ENCODE results near the gene IRS2. TPM values are rescaled to one million over a fixed set of nuclear protein-coding genes. Genes with fewer than 3 reads are reported as not detected.

IRS2 gene
- total RNA-seq, 1 experiment from 2014 or later: 5.9 TPM

DNA sequence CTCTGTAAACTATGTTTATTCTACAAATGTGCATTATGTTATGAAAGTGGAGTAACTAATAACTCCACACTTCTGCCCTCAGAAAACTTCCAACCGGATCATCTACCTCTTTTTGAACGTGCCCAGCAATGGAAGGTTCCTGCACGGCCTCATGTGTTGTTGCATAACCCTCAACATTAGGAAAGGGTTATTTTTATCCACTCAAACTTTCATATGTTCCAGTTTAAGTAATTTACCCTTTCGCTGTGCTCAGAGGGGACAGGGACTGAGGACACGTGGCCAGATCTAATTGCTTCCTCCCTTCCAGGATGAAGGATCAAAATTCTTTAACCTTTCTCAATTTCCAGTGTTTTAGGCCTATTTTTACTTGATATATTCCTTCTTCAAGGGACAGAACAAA is 29.6 kb downstream of the IRS2 start:
- Histone ChIP-seq H3K27me3 (ENCODE audit: control insufficient read depth, insufficient read depth, low read length) (no peaks in the 10 kb centered on the region), H3K9me3 (ENCODE audit: control insufficient read depth, insufficient read depth, low read depth, low read length) (no peaks in the 10 kb centered on the region), H3K36me3 (ENCODE audit: control insufficient read depth, insufficient read depth, low read length) (no peaks in the 10 kb centered on the region), H3K4me3 (ENCODE audit: low read depth in 2 of 2, low read length in 2 of 2) (no peak overlapping the region), H3K27ac (ENCODE audit: low read length) (no peak overlapping the region), H3K4me1 (ENCODE audit: control insufficient read depth, insufficient read depth, low read length) (no peaks in the 10 kb centered on the region)
- intact Hi-C loops (cut with micrococcal nuclease; ENCODE audit: unreplicated experiment) (no loop called here), in situ Hi-C loops (cut with HindIII; ENCODE audit: low pct_unique_long_range_greater_than_20kb, low sequenced_read_pairs) (no loop called here)
- ChIA-PET POLR2A (no interaction called here), CTCF (no interaction called here)
- ATAC-seq (no peak), DNase-seq (ENCODE audit: low read depth, low spot score) (no peak)
- BruUV-seq (replicated peaks): no TSS peak
- TF ChIP-seq, protein P1, sequence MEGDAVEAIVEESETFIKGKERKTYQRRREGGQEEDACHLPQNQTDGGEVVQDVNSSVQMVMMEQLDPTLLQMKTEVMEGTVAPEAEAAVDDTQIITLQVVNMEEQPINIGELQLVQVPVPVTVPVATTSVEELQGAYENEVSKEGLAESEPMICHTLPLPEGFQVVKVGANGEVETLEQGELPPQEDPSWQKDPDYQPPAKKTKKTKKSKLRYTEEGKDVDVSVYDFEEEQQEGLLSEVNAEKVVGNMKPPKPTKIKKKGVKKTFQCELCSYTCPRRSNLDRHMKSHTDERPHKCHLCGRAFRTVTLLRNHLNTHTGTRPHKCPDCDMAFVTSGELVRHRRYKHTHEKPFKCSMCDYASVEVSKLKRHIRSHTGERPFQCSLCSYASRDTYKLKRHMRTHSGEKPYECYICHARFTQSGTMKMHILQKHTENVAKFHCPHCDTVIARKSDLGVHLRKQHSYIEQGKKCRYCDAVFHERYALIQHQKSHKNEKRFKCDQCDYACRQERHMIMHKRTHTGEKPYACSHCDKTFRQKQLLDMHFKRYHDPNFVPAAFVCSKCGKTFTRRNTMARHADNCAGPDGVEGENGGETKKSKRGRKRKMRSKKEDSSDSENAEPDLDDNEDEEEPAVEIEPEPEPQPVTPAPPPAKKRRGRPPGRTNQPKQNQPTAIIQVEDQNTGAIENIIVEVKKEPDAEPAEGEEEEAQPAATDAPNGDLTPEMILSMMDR (IDR thresholded peaks at IDR 0.05): no peak
- TF ChIP-seq SIN3A (IDR thresholded peaks at IDR 0.05; ENCODE audit: borderline replicate concordance, insufficient read depth, low read depth, low read length) (no peak), TCF7L2 (IDR thresholded peaks at IDR 0.05; ENCODE audit: low read depth, low read length) (no peak), POLR2AphosphoS5 (IDR thresholded peaks at IDR 0.05; ENCODE audit: low read depth, low read length) (no peak)
- TF ChIP-seq, protein P2, sequence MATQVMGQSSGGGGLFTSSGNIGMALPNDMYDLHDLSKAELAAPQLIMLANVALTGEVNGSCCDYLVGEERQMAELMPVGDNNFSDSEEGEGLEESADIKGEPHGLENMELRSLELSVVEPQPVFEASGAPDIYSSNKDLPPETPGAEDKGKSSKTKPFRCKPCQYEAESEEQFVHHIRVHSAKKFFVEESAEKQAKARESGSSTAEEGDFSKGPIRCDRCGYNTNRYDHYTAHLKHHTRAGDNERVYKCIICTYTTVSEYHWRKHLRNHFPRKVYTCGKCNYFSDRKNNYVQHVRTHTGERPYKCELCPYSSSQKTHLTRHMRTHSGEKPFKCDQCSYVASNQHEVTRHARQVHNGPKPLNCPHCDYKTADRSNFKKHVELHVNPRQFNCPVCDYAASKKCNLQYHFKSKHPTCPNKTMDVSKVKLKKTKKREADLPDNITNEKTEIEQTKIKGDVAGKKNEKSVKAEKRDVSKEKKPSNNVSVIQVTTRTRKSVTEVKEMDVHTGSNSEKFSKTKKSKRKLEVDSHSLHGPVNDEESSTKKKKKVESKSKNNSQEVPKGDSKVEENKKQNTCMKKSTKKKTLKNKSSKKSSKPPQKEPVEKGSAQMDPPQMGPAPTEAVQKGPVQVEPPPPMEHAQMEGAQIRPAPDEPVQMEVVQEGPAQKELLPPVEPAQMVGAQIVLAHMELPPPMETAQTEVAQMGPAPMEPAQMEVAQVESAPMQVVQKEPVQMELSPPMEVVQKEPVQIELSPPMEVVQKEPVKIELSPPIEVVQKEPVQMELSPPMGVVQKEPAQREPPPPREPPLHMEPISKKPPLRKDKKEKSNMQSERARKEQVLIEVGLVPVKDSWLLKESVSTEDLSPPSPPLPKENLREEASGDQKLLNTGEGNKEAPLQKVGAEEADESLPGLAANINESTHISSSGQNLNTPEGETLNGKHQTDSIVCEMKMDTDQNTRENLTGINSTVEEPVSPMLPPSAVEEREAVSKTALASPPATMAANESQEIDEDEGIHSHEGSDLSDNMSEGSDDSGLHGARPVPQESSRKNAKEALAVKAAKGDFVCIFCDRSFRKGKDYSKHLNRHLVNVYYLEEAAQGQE (IDR thresholded peaks at IDR 0.05; ENCODE audit: insufficient read depth in 1 of 2, low read depth in 2 of 2, low read length in 1 of 2): no peak

DNA sequence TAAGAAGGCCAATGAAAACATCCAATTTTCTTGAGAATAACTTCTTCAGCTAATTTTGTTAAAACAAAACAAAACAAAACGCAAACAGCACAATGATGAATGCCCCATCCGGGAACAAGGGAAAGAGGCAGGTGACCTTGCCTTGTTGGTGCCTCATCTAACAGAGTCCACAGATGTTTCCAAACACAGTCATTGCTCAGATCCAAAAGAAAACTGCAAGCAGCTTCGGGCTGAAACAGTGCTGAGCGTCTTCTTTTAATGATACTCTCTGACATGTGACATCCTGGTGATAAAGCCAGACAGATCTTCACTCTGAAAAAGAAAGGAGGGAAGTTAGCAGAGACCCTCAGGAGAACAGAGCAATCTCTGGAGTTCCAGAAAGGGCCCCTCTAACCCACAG is 30.4 kb downstream of the IRS2 start:
- in situ Hi-C loops (cut with HindIII; ENCODE audit: low pct_unique_long_range_greater_than_20kb, low sequenced_read_pairs): no loop called here
- POLR2A ChIA-PET: no interaction called here
- intact Hi-C loops (cut with micrococcal nuclease; ENCODE audit: unreplicated experiment): no loop called here
- H3K27me3 ChIP-seq (ENCODE audit: control insufficient read depth, insufficient read depth, low read length): no peaks in the 10 kb centered on the region
- ATAC-seq (no peak), DNase-seq (ENCODE audit: low read depth, low spot score) (no peak)
- no peaks in the 10 kb centered on the region for H3K9me3 ChIP-seq (ENCODE audit: control insufficient read depth, insufficient read depth, low read depth, low read length)
- no TSS peak for BruUV-seq (replicated peaks)
- CTCF ChIA-PET: no interaction called here
- no peaks in the 10 kb centered on the region for H3K36me3 ChIP-seq (ENCODE audit: control insufficient read depth, insufficient read depth, low read length)
- TF ChIP-seq, protein P1 (IDR thresholded peaks at IDR 0.05): no peak
- TF ChIP-seq, protein P2 (IDR thresholded peaks at IDR 0.05; ENCODE audit: insufficient read depth in 1 of 2, low read depth in 2 of 2, low read length in 1 of 2): no peak
- TF ChIP-seq POLR2AphosphoS5 (IDR thresholded peaks at IDR 0.05; ENCODE audit: low read depth, low read length) (no peak), TCF7L2 (IDR thresholded peaks at IDR 0.05; ENCODE audit: low read depth, low read length) (no peak), SIN3A (IDR thresholded peaks at IDR 0.05; ENCODE audit: borderline replicate concordance, insufficient read depth, low read depth, low read length) (no peak)
- H3K4me1 ChIP-seq (ENCODE audit: control insufficient read depth, insufficient read depth, low read length): no peaks in the 10 kb centered on the region
- no peak overlapping the region for H3K4me3 ChIP-seq (ENCODE audit: low read depth in 2 of 2, low read length in 2 of 2)
- no peak overlapping the region for H3K27ac ChIP-seq (ENCODE audit: low read length)
